ENCODE results near the gene RAG2. TPM values are rescaled to one million over a fixed set of nuclear protein-coding genes. Genes with fewer than 3 reads are reported as not detected.
A peak's percentile ranks its signal among the peaks of the same experiment; 100 is the strongest.

Gene RAG2
- total and polyA plus RNA-seq, 2 donors (not counting 1 experiment from before 2014, with no cell fraction given): not detected

DNA sequence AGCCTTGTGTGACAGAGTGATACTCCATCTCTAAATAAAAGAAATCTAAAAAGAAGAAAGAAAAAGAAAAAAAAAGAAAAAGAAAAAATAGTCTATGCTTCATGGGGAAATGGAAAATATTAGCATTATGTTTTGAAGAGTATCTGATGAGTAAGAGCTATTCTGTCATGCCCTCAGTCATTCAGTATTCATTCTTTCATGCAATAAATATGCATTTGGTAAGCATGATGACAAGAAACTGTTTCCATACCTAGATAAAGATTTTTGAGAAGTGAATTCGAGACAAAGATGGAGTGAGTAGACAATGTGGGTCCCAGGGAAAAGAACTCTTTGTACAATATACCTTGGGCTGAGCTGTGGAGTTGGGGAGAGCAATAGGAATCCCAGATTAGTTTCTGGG, 9.9 kb downstream of the RAG2 start:
- no peak overlapping the region for H2AFZ ChIP-seq (ENCODE audit: insufficient read depth, low read depth, low read length, poor library complexity, severe bottlenecking)
- no CpG with 5 or more reads among the region's 1 CpG for WGBS (ENCODE audit: insufficient coverage)
- no peaks in the 10 kb centered on the region for H3K79me2 ChIP-seq (ENCODE audit: control insufficient read depth, insufficient read depth, low read length)
- H3K4me2 ChIP-seq (replicated peaks; ENCODE audit: low read depth, low read length, poor library complexity, severe bottlenecking): no peak overlapping the region
- Mint-ChIP-seq H3K9me3 (ENCODE audit: insufficient read depth) (no peaks in the 10 kb centered on the region), H3K27me3 (peaks cover 28% of the 10 kb centered on the region), H3K27ac (no peak overlapping the region), H3K4me1 (peaks cover 2% of the 10 kb centered on the region), H3K4me3 (no peak overlapping the region)
- no peaks in the 10 kb centered on the region for H4K20me1 ChIP-seq (ENCODE audit: control insufficient read depth, insufficient read depth, low read length, poor library complexity, severe bottlenecking)
- no peak for DNase-seq
- no peaks in the 10 kb centered on the region for H3K4me1 ChIP-seq (ENCODE audit: control insufficient read depth in 2 of 2, insufficient read depth in 2 of 2, low read length in 2 of 2)
- no peak overlapping the region for H3K27ac ChIP-seq (ENCODE audit: low read length in 2 of 2)
- POLR2A ChIA-PET: no interaction called here
- intact Hi-C loops (cut with micrococcal nuclease): no loop called here
- no peak for ATAC-seq (ENCODE audit: low read depth)
- no peaks in the 10 kb centered on the region for H3K9me3 ChIP-seq (ENCODE audit: control extremely low read depth in 1 of 3, control insufficient read depth in 2 of 3, insufficient read depth in 1 of 3, low read length in 2 of 3)
- no peaks in the 10 kb centered on the region for H3K36me3 ChIP-seq (replicated peaks in 1 of 2; ENCODE audit: control extremely low read depth in 1 of 2, control insufficient read depth in 1 of 2, extremely low read depth in 1 of 2, insufficient read depth in 2 of 2, low read length in 1 of 2)
- CTCF ChIA-PET: no interaction called here
- no peak overlapping the region for H3K4me3 ChIP-seq (ENCODE audit: control extremely low read depth in 1 of 5, extremely low read depth in 1 of 5, insufficient read depth in 1 of 5, low read depth in 2 of 5, low read length in 4 of 5)
- peaks cover 0 to 2% (median 0%) of the 10 kb centered on the region in 4 experiments for H3K27me3 ChIP-seq (replicated peaks in 1 of 4; ENCODE audit: control extremely low read depth in 1 of 4, control insufficient read depth in 3 of 4, insufficient read depth in 4 of 4, low read length in 3 of 4)
- TF ChIP-seq EZH2 (IDR thresholded peaks at IDR 0.05; ENCODE audit: borderline replicate concordance, insufficient read depth, low read depth, low read length, poor library complexity, severe bottlenecking): no peak
- no peak for TF ChIP-seq CTCF (IDR thresholded peaks at IDR 0.05)
- H3K9ac ChIP-seq (ENCODE audit: low read length): no peak overlapping the region

DNA sequence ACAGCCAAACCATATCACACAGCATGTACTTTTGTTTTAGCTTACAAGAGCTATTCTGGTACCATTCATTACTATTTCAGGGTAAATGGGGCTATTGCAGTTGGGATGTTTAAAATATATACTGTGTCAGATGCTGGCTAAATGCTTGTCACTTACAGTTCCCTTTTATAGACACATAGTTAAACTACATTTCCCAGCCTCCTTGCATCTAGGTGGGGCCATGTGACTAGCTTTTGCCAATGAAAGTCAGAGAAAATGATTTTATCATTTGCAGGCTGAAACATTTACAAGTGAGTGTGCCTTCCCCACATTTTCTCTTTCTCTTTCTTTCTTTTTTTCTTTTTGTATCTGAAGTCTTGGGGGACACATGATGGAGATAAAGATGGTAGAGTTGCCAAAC, 11.5 kb downstream of the RAG2 start:
- no peaks in the 10 kb centered on the region for H4K20me1 ChIP-seq (ENCODE audit: control insufficient read depth, insufficient read depth, low read length, poor library complexity, severe bottlenecking)
- ChIA-PET POLR2A (no interaction called here), CTCF (no interaction called here)
- peaks cover 19% of the 10 kb centered on the region for H3K27me3 Mint-ChIP-seq
- no peak for ATAC-seq (ENCODE audit: low read depth)
- no peak overlapping the region for H3K4me2 ChIP-seq (replicated peaks; ENCODE audit: low read depth, low read length, poor library complexity, severe bottlenecking)
- peaks cover 0 to 3% (median 0%) of the 10 kb centered on the region in 4 experiments for H3K27me3 ChIP-seq (replicated peaks in 1 of 4; ENCODE audit: control extremely low read depth in 1 of 4, control insufficient read depth in 3 of 4, insufficient read depth in 4 of 4, low read length in 3 of 4)
- intact Hi-C loops (cut with micrococcal nuclease): no loop called here
- H3K27ac ChIP-seq (ENCODE audit: low read length in 2 of 2): no peak overlapping the region
- no peaks in the 10 kb centered on the region for H3K79me2 ChIP-seq (ENCODE audit: control insufficient read depth, insufficient read depth, low read length)
- H3K9me3 Mint-ChIP-seq (ENCODE audit: insufficient read depth): no peaks in the 10 kb centered on the region
- H3K4me1 ChIP-seq (ENCODE audit: control insufficient read depth in 2 of 2, insufficient read depth in 2 of 2, low read length in 2 of 2): no peaks in the 10 kb centered on the region
- DNase-seq: peak; percentile 25
- no peak overlapping the region for H3K27ac Mint-ChIP-seq
- peaks cover 2 to 4% (median 4%) of the 10 kb centered on the region in 3 donors for H3K9me3 ChIP-seq (ENCODE audit: control extremely low read depth in 1 of 3, control insufficient read depth in 2 of 3, insufficient read depth in 1 of 3, low read length in 2 of 3)
- no peak overlapping the region for H3K9ac ChIP-seq (ENCODE audit: low read length)
- no peak overlapping the region for H3K4me3 Mint-ChIP-seq
- TF ChIP-seq EZH2 (IDR thresholded peaks at IDR 0.05; ENCODE audit: borderline replicate concordance, insufficient read depth, low read depth, low read length, poor library complexity, severe bottlenecking): no peak
- TF ChIP-seq CTCF (IDR thresholded peaks at IDR 0.05): no peak
- no peak overlapping the region for H2AFZ ChIP-seq (ENCODE audit: insufficient read depth, low read depth, low read length, poor library complexity, severe bottlenecking)
- H3K4me3 ChIP-seq (ENCODE audit: control extremely low read depth in 1 of 5, extremely low read depth in 1 of 5, insufficient read depth in 1 of 5, low read depth in 2 of 5, low read length in 4 of 5): no peak overlapping the region
- no peaks in the 10 kb centered on the region for H3K36me3 ChIP-seq (replicated peaks in 1 of 2; ENCODE audit: control extremely low read depth in 1 of 2, control insufficient read depth in 1 of 2, extremely low read depth in 1 of 2, insufficient read depth in 2 of 2, low read length in 1 of 2)
- H3K4me1 Mint-ChIP-seq: peaks cover 2% of the 10 kb centered on the region

All from B cell (primary cell).